NCI-H2029 treated with DMSO at 0.1 percent for 48 hours (cell line): ENCODE results near the gene ATP7B.

ENCODE experiments used
- DNase-seq: peaks from one replicate; lab custom pipeline; 2025; lab: John Stamatoyannopoulos, UW

ATP7B gene

DNA sequence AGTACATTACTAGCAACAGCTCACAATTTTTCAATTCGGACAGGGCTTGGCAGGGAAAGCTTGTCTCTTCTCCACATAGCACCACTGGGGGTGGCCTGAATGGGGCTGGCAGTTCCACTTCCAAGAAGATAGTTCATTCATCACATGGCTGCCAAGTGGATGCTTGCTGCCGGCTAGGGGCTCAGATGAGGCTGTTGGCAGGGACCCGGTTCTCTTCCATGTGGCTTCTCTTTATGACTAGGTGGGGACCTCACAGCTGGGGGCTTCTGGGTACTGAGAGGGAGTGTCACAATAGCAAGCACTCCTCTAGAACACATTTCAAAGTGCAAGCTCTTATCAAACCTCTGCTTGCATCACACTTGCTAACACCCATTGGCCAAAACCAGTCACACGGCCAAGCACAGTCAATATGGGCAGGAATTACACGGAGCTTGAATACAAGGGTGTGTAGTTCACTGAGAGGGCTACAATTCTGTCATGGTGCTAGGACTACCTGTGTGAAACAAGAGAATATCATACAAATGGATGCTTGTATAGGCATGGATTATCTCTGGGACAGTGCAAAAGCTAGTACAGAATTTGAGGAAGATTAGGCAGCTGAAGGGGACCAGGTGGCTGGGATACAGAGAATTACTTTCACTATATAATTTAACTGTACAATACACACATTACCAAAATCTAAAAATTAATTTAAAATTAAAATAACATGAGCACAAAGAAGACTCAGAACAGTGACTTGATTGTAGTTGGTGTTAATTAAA lies 32.3 kb downstream of the ATP7B start:
- no peak for DNase-seq

DNA sequence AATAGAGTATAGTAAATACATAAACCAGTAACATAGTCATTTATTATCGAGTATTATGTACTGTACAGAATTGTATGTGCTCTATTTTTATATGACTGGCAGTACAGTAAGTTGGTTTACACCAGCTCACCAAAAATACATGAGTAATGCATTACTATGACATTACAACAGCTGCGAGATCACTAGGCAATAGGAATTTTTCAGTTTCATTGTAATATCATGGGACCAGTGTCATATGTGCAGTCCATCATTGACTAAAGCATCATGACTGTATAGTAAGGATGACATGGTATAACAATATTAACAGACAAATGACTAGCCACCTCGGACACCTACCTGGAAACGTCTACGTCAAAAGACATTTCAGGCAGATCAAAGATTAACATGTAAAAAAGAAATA lies 33.6 kb downstream of the ATP7B start:
- DNase-seq, result no peak

DNA sequence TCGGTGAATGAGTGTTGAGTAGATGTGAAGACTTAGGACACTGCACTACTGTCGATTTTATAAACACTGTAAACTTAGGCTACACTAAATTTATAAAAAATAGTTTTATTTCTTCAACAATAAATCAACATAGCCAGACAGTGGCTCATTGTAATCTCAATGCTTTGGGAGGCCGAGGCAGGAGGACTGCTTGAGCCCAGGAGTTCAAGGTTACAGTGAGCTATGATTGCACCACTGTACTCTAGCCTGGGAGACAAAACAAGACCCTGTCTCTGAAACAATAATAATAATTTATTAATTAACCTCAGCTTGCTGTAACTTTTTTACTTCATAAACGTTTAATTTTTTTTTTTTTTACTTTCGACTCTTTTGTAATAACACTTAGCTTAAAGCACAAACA lies 34.4 kb downstream of the ATP7B start:
- no peak for DNase-seq

DNA sequence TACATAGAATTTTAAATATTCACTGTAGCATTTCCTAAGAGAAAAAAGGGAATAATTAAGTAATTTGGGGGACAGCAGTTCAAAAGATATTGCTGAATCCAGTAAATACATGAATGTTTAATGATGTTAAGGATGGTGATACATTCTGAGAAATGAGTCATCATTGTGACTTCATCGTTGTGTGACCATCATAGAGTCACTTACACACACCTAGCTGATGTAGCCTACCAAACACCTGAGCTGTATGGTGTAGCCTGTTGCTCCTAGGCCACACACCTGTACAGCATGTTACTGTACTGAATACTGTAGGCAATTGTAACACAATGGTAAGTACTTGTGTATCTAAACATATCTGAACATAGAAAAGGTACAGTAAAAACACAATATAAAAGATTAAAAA lies 34.8 kb downstream of the ATP7B start:
- DNase-seq, result no peak

DNA sequence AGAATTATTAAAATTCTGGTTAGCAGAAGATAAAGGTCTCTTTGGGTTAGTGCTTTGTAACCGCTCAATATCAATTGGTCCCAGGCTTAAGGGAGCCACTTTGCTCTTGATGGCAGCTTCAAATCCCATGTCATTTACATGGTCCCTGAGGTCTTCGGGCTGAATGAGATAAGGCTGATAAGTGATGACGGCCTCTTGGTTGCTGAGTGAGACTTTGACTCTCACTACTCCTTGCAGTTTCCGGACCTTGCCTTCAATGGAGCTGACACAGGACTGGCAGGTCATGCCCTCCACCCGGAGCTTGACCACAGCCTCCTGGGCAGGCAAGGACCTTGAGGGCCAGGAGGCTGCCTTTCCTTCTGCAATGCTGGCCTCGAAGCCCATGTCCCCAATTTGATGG lies 36.8 kb downstream of the ATP7B start:
- DNase-seq, result no peak

DNA sequence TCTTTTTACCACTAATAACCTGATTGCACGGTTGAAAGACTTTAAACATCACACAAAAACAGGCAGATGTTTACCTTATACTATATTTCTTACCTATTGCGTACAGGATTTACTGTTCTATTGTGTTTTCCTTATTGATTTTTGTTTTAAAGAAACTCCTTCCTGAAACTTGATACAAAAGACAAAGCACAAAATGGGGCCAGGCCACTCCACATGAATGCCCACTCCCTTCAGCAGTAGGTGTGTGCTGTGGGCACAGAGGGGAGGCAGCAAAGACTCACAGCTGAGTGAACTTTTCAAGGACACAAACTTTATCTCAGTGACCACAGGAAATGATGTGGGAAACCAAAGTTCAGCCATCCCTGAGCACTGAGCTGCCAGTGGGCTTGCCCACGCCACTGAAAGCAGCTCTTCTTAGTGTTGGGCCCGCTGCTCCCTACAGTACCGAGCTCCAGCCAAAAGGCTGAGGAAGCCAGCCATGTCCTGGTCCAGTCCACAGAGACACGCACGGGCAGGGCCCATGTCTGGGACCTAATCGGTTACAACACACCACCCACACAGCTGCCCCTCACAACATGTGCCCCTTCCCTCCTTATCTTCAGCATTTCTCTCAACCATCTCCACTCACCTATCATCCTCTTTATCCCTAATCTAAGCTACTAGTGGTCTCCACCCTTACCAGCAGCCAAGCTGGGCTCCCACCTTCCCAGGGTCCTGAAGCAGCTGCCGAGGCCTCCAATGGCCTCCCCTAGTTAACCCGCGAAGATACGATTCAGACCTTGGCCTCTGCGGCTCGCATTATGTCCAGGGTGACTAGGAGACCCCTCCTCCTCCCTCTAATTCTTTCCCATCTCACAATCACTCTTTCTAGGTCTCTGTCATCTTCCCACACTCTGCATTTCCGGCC lies 39.5 kb downstream of the ATP7B start:
- no peak for DNase-seq

DNA sequence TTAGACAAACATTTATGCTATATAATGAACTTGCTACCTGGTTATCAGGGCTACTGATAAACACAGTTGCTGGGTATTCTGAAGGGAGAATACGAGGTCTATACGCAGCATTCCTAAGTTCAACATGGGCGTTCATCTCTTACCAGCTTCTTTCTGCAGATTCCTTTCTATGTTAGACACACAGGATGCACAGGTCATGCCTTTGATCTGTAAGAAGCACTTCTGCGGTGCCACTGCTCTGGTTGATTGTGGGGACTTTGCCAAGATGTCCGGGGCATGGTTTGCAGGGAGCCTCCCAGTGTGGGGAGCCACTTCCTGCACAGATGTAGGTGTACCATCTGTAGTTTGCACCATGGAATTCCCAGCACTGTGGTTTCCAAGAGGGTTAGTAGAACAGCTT lies 40.9 kb downstream of the ATP7B start:
- no peak for DNase-seq

DNA sequence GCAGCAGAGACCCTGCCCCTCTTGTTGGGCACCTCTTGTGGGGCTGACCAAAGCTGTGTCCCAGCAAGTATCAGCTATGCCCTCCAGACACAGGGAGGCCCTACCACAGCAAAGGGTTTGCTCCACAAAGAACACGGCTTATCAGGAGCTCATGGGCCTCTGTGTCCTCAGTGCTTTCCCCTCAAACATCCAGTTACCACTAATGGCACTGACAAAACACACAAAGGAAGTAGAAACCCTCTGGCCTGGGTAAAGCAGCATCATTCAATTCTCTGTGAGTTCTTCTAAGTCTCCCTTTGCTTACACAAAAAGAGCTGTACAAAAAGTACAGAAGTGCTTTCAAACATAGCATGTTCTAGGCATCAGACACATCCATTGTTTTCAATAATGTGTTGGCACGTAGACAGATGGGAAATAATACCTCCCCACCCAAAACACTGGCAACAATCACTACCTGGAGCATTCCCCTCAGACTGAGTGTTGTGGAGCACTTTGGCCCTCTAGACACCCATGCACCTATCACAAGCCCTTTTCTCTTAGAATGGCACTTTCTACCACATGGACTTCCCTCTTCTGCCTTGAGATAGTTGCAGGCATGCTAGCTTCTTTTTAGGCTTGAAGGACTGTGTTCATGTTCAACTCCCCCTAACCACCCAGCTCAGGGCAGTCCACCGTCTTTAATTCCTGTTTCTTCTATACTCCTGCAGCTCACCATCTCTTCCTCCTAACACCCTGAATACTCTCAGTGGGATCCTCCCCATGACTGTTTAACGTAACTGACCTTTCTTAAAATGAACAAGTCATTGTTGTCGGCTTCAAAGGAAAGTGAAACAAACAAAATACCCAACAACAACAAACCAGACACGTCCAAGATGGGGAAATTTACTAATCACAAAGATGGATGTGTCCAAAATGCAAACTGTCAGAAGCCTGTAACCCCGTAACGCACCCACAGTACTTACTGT lies 43.5 kb downstream of the ATP7B start:
- DNase-seq, result no peak

DNA sequence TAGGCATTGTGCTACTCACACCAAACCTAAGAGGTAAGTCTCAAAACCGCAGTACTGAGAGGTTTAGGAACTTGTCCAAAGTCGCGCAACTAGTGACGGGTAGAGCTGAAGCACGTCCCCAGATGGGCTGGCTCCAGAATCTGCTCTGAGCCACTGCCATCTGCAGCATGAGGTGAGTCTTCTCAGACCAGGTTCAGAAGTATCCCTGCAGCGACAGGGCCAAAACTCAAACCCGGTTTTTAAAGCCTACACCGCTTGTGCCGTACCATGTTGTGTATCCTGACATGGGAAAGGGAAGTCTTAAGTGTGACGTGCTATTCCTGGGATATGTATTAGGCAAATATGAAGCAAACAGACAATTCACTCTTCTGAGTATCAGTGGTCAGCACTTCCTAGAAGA lies 45.1 kb downstream of the ATP7B start:
- DNase-seq, result no peak

DNA sequence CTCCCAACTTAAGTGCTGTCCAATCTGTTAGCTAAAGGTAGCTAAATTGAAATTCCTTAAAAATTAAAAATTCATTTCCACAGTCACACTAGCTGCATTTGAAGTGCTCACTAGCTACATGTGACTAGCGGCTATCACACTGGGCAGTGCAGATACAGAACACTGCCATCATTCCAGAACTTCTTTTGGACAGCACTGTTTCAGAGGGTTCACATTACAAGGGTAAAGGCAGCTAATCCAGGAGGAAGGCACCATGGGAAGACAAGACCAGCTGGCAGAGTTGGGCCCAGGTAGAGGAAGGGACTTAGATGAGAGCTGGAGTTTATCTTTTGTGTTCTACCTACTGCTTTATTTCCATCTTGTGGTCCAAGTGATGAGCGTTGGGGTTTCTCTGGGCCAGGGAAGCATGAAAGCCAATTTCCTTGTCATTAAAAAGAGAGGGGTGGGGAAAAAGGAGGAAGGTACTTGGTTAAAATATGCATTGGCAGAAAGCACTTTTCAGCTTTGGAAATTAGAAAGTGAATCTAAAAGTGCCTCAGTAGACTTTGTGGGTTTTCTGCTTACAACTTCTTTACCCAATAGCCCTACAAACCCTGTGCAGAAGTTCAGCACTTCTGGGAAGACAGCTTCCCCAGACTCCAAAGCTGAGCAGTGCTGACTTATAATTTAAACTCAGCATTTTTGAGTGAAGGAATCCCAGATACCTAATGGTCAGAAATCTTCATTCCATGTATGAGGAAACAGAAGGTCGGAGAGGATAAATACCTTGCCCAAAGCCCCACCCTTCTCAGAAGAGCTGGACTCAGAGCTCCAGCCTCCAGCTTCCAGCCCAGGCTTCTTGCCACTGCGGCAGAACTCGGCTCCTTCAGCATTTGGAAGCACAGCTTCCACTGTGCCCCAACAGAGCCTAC lies 49.5 kb downstream of the ATP7B start:
- DNase-seq, result no peak

DNA sequence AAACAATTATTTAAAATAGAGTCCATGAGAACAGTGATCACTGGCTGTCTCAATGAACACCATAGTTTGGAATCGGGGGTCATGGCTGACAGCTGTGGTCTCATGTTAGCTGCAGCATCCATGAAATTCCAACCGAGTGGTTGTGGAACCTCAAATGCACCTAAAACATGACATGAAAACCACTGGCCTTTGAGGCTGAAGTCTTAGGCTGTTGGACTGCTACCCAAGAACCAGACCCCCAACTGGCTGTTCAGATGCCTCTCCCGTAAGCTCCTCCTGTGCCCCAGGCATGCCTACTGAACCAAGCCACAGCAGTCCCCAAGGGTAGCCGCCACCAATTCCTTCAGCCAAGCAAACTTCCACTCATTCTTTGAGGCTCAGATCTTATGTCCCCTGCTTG lies 50.5 kb downstream of the ATP7B start:
- no peak for DNase-seq

DNA sequence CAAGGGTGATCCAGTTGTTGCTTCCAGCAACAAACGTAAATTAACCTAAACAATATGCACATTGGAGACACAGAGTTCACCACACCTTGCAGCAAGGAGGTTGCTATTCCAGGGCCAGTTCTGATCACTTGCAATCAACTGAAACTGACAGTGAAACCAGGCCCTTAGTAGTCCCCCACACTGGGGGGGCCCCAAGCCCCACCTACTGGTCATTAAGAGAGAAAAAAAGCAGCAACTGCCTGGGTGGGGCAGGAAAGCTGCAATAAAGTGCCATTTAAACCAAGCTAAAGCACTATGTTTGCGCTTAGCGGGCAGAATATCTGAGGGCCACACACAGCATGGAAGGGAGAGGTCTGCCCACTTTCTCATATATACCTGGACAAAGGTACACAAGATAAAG lies 51.5 kb downstream of the ATP7B start:
- DNase-seq, result no peak

DNA sequence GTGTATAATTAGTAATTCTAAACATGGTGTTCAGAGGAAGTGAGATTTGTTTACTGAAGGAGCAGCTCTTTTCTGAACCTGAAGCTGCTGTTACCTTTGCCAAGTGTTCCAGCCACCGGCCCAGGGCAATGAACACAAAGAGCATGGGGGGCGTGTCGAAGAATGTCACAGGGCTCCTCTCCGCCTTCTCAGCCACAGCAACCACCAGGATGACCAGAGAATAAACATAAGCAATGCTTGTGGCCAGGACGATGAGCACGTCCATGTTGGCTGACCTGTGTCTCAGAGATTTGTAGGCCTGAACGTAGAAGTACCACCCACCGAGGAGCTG lies 53.1 kb downstream of the ATP7B start:
- DNase-seq, result peak; percentile 18

DNA sequence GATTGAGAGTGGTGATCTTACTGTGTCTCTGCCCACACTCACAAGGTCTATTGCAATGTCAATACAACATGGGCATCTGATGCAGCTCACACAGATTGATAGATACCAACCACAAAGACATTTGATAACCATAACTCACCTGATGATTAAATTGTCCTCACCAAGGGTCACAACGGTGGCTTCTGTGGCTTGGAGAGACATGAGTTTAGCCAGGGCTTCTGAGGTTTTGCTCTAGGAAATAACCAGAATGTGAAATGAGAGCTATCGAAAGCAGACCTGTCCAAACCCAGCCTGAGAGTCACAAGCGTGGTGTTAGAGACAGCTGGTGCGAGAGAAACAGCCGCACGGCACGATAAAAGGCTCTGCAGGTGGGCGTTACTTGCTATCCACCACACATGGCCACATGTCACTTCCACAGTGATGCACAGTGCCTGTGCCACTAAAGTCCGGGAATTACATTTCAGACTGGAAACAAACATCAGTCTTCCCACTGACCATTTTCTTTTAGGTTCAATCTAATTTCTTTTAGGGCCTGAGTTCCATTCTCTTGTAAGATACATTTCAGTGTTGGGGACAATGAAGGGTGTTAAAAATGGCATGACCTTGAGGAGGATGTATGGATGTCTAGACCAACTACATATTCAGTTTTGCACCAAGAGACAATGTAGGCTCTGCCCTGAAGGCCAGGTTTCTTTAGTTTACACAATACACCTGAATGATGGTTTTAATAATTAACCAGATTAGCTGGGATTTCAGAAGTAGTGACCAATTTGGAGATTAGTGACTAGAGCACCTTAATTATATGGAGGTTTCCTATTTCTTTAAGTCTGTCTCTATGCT lies 53.7 kb downstream of the ATP7B start:
- no peak for DNase-seq

DNA sequence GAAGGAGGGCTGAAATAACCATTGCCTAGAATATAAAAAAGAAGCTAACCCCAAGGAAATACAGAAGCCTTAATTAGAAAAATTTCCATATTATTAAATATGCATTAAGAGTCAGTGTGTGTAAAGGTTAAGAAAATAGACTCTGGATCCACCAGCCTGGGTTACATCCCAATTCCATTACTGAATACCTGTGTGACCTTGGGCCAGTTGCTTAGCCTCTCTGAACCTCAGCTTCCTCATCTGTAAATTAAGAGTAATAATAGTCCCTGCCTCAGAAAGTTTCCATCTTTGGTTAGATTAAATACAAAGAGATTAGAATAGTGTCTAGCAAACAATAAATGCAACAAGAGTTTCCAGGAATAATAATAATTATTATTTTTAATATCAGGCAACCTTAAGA lies 54.5 kb downstream of the ATP7B start:
- no peak for DNase-seq

DNA sequence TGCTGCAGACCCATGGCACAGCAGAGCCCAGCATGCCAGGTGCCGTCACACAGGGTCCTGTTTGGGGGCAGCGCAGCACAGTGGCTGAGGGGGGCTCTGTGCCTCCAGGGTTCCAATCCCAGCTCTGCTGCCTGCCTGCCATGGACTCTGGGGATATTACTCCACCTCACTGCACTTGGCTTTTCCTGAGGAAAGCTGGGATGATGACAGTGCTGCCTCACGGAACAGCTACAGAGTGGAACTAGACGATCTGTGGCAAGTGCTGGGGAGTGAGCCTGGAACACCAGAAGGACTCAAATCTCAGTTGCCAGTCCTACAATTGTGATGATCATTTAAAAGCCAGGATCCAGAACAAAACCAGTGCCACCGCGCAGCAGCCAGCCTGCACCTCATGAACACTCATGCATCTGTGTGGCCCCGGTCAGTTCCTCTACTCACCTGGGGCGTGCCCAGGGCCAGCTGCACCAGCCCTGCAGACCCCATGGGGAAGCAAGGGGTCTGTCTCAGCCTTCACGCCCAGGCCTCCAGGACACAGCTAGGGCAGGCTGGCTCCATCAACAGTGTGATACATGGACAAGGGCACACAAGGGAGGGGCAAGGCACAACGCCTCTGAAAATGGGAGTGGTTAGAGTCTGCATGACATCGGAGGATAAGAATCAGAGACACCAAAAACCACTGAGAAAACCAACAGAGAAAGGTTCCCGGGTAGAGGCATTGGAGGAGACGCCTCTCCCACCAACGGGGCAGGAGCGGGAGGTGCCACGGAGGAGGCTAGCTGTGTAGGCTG lies 55.2 kb downstream of the ATP7B start:
- no peak for DNase-seq

DNA sequence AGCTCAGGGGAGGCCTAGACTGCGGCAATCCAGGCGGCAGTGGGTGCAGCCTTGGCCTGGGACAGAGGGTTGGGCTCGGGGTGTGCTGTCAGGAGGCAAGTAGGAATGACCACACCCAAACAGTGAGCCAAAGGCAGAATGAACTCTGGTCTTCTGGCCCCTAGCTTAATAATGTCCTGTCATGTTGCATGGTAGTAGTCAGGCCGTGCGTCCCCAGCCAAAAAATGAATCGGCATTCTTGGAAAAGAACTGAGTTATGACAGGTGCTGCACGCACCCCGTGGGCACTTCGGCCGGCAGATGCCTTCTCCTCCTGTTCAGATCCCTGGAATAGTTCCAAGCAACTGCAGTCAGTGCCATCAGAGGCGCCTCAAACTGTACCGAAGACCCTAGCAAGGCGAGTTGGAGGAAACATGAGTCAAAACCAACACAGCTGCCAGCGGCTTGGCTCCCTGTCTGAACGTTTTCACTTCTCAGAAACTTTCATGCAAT lies 55.9 kb downstream of the ATP7B start:
- DNase-seq, result no peak

DNA sequence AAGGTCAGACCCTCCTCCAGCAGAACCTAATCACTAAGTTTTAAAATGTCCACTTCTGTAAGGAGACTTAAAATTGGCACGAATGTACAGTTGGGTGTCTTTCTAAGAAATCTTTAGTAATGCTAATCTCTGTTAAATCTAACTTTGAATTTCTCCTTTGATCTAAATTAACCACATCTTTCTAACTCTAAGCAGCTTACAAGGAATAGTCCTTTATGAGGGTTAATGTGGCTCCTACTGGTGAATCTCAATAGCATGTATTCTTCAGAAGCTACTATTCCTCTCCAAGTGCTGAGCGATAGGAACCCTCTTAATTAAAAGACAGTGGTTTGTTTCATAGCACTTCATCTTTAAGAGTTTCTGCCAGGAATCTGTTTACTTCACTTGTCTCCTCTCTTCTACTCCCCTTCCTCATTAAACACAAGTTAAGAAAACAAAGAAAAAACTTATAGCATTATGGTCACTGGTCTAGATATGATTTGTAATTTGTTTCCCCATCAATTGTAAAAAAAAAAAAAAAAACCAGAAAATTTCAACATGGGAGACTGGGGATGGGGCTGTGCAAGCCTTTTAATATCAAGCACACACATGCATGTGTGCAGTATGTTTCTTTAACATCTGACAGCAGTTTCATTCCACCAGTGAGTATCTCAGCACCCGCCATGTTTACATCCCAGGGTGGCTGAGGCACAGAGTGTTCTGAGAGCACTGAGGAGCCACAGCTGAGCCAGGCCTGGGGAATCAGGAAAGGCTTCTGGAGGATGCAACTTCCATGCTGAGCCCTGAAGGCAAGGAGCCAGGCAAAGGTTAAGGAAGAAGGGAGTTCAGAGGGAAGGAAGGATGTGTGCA lies 57.7 kb downstream of the ATP7B start:
- no peak for DNase-seq
